Tibial artery (tissue), 4 donors: Measurements from ENCODE around the gene RASA3.

Source experiments
- DNase-seq, 2 donors: peaks; one replicate each; pipeline ENCODE4 v3.0.0-alpha.2; 2019
- H3K27ac ChIP-seq, 2 donors: fragments of 200-600 bp; sonication (generic) in 1 of 2; 1 replicate in 1 of 2; 2 replicates in 1 of 2; pipeline ENCODE4 v1.5.1; 2018 to 2019; ENCODE audit warnings: mild to moderate bottlenecking in 1 of 2
- H3K27me3 ChIP-seq, 2 donors: fragments of 200-600 bp; sonication (generic) in 1 of 2; one replicate each; pipeline versions ENCODE4 v1.5.1 to v1.6.0; 2016 to 2019
- H3K36me3 ChIP-seq, 3 donors: fragments of 200-600 bp; sonication (generic) in 2 of 3; one replicate each; pipeline ENCODE4 v1.5.1; 2016 to 2019; ENCODE audit warnings: mild to moderate bottlenecking in 2 of 3
- H3K4me1 ChIP-seq, 4 donors: fragments of 200-600 bp; sonication (generic) in 2 of 4; 1 replicate in 3 of 4; 2 replicates in 1 of 4; pipeline ENCODE4 v1.5.1; 2016 to 2019
- H3K4me3 ChIP-seq, 2 donors: fragments of 200-600 bp; sonication (generic) in 1 of 2; 1 replicate in 1 of 2; 2 replicates in 1 of 2; pipeline ENCODE4 v1.5.1; 2018 to 2019; ENCODE audit warnings: mild to moderate bottlenecking in 2 of 2
- H3K9me3 ChIP-seq, 3 donors: fragments of 200-600 bp; sonication (generic) in 1 of 3; one replicate each; pipeline ENCODE4 v1.5.1; 2016 to 2019
- intact Hi-C: fragments of 100-400 bp; cut with DNase I; formaldehyde crosslinking; loops from one replicate; pipeline ENCODE4 v1.15.0; 2023; ENCODE audit warnings: low total_unique reads
- TF ChIP-seq, protein P1 (sequence below), 2 experiments: fragments of 200-600 bp in 1 of 2; fragments of 450-650 bp in 1 of 2; IDR thresholded peaks; one replicate each; pipeline ENCODE4 v1.5.1; 2017 to 2019; ENCODE audit warnings: antibody characterized with exemption in 2 of 2, mild to moderate bottlenecking in 1 of 2, moderate library complexity in 1 of 2

The RASA3 gene

GRCh38 chr13:114049026-114049425 lies 83.4 kb downstream of the RASA3 start:
- no peaks in the 10 kb centered on the region for H3K9me3 ChIP-seq
- peaks cover 0 to 33% (median 26%) of the 10 kb centered on the region in 3 donors for H3K36me3 ChIP-seq
- no peaks in the 10 kb centered on the region for H3K27me3 ChIP-seq
- TF ChIP-seq, protein P1, sequence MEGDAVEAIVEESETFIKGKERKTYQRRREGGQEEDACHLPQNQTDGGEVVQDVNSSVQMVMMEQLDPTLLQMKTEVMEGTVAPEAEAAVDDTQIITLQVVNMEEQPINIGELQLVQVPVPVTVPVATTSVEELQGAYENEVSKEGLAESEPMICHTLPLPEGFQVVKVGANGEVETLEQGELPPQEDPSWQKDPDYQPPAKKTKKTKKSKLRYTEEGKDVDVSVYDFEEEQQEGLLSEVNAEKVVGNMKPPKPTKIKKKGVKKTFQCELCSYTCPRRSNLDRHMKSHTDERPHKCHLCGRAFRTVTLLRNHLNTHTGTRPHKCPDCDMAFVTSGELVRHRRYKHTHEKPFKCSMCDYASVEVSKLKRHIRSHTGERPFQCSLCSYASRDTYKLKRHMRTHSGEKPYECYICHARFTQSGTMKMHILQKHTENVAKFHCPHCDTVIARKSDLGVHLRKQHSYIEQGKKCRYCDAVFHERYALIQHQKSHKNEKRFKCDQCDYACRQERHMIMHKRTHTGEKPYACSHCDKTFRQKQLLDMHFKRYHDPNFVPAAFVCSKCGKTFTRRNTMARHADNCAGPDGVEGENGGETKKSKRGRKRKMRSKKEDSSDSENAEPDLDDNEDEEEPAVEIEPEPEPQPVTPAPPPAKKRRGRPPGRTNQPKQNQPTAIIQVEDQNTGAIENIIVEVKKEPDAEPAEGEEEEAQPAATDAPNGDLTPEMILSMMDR (IDR thresholded peaks at IDR 0.05): no peak
- intact Hi-C loops: no loop called here
- DNase-seq: no peak
- no peaks in the 10 kb centered on the region for H3K4me1 ChIP-seq
- H3K27ac ChIP-seq: no peak overlapping the region
- no peak overlapping the region for H3K4me3 ChIP-seq

DNA sequence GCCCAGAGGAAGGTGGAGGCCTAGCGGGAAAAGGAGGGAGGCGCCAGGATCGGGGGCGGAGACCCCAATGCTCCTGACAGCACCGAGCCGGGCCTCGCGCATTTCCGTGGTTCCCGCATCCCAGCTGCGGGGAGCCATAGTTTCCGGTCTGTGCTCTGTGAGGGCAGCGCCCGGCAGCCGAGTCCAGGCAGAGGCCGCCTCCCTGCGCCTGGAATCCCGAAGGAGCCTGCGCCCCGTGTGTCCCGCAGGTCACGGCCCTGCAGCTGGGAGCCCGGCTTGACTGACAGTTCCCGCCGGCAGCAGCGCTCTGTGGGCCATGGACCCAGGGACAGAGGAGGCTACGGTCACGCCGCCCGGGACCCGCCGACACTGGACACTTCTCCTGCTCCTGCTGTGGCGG lies 84.0 kb downstream of the RASA3 start:
- TF ChIP-seq, protein P1 (IDR thresholded peaks at IDR 0.05): no peak
- H3K36me3 ChIP-seq: peaks cover 0 to 33% (median 26%) of the 10 kb centered on the region in 3 donors
- DNase-seq: no peak
- H3K27me3 ChIP-seq: no peaks in the 10 kb centered on the region
- no peaks in the 10 kb centered on the region for H3K9me3 ChIP-seq
- H3K4me3 ChIP-seq: no peak overlapping the region
- H3K4me1 ChIP-seq: no peaks in the 10 kb centered on the region
- intact Hi-C loops: no loop called here
- no peak overlapping the region for H3K27ac ChIP-seq

GRCh38 chr13:114047358-114047881 lies 85.0 kb downstream of the RASA3 start:
- TF ChIP-seq, protein P1 (IDR thresholded peaks at IDR 0.05): no peak
- intact Hi-C loops: no loop called here
- H3K27ac ChIP-seq: no peak overlapping the region
- no peak overlapping the region for H3K4me3 ChIP-seq
- no peaks in the 10 kb centered on the region for H3K27me3 ChIP-seq
- H3K4me1 ChIP-seq: no peaks in the 10 kb centered on the region
- DNase-seq: no peak
- H3K36me3 ChIP-seq: peaks cover 0 to 33% (median 28%) of the 10 kb centered on the region in 3 donors
- no peaks in the 10 kb centered on the region for H3K9me3 ChIP-seq

- Histone ChIP-seq H3K4me1 (no peaks in the 10 kb centered on the region), H3K27me3 (no peaks in the 10 kb centered on the region), H3K27ac (no peak overlapping the region), H3K4me3 (no peak overlapping the region), H3K9me3 (no peaks in the 10 kb centered on the region), H3K36me3 (peaks cover 0 to 26% (median 23%) of the 10 kb centered on the region in 3 donors)
- TF ChIP-seq, protein P1 (IDR thresholded peaks at IDR 0.05): no peak
- intact Hi-C loops: no loop called here
- no peak for DNase-seq
Observed at GRCh38 chr13:114046431-114046975, 85.9 kb downstream of the RASA3 start.

DNA sequence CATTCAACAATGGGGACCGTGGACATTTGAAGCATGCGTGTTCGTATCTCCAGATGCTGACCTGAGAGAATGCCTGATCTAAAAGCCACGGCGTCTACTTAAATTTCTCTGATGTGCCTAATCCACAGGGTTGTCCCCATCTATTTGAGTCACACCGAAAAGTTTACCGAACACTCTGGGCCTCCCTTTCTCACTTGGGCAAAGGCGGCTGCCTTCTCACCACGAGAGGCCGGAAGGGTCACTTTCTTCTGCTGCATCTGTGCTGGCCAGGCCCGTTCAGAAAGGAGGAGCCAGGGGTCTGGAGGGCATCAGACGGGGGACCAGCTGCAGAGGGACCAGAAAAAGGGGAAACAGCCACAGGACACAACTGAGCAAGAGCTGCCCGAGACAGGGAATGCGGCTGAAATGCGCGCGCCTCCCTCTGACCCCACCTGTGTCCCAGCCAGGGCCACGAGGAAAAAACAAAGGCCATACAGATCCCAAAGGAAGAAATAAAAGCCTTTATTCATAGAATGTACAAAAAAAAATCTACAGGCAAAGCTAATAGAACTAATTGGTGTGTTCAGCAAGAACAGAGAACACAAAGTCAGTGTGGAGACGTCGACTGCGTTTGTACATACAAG lies 87.2 kb downstream of the RASA3 start:
- no peak for DNase-seq
- Histone ChIP-seq H3K27ac (no peak overlapping the region), H3K9me3 (no peaks in the 10 kb centered on the region), H3K27me3 (no peaks in the 10 kb centered on the region), H3K4me1 (no peaks in the 10 kb centered on the region), H3K36me3 (peaks cover 0 to 19% (median 13%) of the 10 kb centered on the region in 3 donors), H3K4me3 (no peak overlapping the region)
- intact Hi-C loops: no loop called here
- TF ChIP-seq, protein P1 (IDR thresholded peaks at IDR 0.05): no peak
